Measurements from ENCODE around the gene SLC6A5.

The SLC6A5 gene

GRCh38 chr11:20688761-20689160, 89.4 kb downstream of the SLC6A5 start:
- no peak overlapping the region for H3K4me3 Mint-ChIP-seq
- H3K27me3 Mint-ChIP-seq (ENCODE audit: low read depth): no peaks in the 10 kb centered on the region
- H3K36me3 Mint-ChIP-seq (ENCODE audit: low read depth): no peaks in the 10 kb centered on the region

GRCh38 chr11:20707876-20708275, 108.5 kb downstream of the SLC6A5 start:
- Mint-ChIP-seq H3K27ac (no peak overlapping the region), H3K4me1 (ENCODE audit: low read depth) (no peaks in the 10 kb centered on the region), H3K27me3 (ENCODE audit: low read depth) (no peaks in the 10 kb centered on the region), H3K36me3 (ENCODE audit: low read depth) (no peaks in the 10 kb centered on the region), H3K9me3 (peaks cover 5% of the 10 kb centered on the region), H3K4me3 (no peak overlapping the region)
- no peak for DNase-seq (ENCODE audit: low spot score)

More at GRCh38 chr11:20688761-20689160, 89.4 kb downstream of the SLC6A5 start:
- Mint-ChIP-seq H3K4me1 (ENCODE audit: low read depth) (no peaks in the 10 kb centered on the region), H3K27ac (no peak overlapping the region), H3K9me3 (peaks cover 3% of the 10 kb centered on the region)
- no peak for DNase-seq (ENCODE audit: low spot score)

Measured in T-helper 2 cell treated with Interferon-gamma antibody and Interleukin-4, amounts not matched to agents 5 μg/mL and 100 μg/mL, for 36 hours (primary cell).